Measurements from ENCODE around the gene OGDH.

Gene OGDH

DNA sequence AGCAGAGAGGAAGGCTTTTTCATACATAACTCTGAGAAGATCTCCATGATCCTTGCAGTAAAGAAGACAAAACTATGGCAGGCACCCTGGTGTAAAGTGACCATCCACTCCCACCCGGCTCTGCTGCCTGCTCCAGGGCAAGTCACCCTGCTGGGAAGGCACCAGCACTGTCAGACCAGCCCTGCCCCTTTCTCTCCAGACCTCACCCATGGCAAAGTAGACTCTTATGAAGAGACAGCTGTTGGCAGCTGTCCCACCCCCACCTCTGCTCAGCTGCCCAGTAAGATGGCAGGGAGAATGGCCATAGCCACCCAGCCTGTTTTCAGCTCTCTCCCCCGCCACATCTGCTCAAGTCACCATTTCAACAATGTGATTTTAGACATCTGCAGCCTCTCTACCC, 133.6 kb downstream of the OGDH start:
- no peak for DNase-seq

GRCh38 chr7:44743750-44744149, 137.3 kb downstream of the OGDH start:
- DNase-seq: no peak

DNA sequence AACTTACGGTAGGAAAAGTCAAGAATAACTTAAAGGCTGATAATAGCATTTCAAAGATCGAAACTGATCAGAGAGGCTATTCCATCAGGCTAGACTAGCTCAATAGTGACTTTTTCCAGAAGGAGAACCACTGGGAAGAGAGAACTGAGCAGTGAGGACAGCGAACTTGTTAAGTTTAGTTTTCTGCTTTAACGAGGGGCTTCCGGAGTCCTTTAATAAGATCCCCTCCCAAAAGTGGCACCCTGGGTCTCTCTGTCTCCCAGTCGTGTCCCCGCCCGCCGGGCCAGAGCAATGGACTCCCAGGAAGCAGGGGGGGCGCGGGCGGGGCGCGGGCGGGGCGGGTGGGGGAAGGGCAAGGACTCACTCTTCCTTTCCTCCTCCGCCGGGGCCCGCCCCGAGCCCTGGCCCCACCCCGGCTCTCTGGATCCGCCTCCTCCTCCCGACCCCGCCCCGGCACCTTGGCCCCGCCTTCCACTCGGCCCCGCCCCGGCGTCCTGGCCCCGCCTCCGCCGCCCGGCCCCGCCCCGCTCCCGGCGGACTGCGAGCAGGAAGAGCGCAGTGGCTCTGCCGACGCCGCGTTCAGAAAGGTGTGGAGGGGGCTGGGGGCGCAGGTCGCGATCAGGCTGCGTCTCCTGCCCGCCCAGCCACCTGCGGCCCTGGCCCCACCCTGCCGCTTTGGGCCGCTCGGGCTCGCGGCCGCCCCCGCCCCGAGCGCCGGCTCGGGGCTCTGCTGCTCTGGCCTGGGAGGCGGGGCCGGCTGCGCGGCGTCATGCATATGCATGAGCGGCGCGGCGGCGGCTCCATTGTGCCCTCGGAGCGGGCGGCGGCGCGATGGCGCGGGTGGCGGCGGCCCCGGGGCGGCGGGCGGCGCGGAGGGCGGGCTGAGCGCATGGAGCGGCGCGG, 141.9 kb downstream of the OGDH start, which contains the start of gene ZMIZ2:
TSS of gene ZMIZ2 (plus strand) at position 803 of the 903 bp plus-strand sequence. CDS start 7,403 bp downstream, outside the sequence.
- peak; percentile 93 for DNase-seq

GRCh38 chr7:44748948-44749731, 142.7 kb downstream of the OGDH start:
- DNase-seq: peak; percentile 12

- DNase-seq: no peak
Observed at GRCh38 chr7:44749992-44750391, 143.6 kb downstream of the OGDH start.

DNA sequence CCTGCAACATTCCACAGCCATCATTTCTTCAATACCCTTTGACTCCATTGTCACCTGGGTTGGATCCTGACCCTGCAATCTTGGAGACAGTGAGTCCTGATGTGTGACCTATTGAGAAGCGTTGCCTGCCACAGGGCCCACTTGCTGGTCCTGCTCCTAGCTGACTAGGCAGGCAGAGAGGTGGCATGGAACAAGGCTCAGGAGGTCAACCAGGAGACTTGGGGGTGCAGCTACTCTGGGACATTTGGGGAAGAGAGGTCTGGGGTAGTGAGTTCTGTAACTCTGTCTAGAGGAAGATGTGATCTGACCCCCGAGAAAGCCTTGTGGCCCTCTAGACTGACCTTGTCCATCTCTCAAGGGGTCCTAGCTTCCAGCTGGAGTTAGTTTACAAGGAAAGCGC, 144.0 kb downstream of the OGDH start:
- DNase-seq: no peak

GRCh38 chr7:44750921-44751571, 144.6 kb downstream of the OGDH start:
- peak; percentile 27 for DNase-seq

DNA sequence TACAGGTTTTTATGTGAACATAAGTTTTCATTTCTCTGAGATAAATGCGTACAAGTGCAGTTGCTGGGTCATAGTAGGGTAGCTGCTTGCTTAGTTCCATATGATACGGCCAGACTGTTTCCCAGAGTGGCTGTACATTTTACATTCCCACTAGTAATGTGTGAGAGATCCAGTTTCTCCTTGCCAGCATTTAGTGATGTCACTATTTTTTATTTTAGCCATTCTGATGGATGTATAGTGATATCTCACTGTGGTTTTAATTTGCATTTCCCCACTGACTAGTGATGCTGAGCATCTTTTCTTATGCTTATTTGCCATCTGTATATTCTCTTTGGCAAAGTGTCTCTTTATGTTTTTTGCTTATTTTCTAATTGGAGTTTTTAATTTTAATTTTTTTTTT, 146.4 kb downstream of the OGDH start:
- DNase-seq: no peak

DNA sequence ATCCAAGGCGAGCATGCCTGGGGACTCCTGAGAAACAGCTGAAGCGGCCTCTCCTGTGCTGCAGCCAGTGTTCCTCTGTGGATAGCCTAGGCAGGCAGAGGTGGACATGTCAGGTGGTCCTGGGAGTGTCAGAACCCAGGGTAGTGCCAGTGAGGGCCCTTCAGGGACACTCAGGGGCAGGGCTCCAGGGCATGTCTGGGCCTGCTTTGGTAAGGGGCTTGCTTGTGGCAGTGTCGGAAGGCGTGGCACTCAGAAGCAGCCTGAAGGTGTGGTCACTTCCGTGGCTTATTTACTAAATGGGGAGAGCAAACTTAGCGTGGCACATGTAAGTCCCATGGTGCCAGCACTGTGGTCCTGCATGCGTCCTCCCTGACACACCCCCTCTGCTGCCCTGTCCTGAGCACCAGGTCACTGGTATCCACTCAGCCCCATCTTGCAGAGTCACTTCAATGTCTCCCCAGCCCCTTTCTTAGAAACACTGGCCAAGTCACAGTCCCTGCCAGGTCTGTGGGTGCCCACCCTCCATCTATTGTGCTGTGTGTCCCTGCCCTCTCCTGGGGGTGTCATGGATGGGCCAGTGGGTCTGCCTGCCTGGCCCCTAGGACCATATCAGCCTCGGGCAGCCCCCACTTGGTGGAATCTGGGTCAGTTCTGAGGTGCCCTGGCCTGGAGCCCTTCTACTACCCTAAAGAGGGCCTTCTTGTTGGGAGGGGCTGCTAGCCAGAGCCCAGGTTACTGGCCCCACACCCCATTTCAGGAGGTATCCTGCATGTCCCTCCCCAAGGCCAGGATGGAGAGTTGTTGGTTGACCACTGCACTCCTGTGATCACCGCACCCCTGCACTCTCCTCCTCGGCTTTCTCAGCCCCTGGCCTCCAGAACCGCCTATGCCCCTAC, 148.6 kb downstream of the OGDH start:
- no peak for DNase-seq

DNA sequence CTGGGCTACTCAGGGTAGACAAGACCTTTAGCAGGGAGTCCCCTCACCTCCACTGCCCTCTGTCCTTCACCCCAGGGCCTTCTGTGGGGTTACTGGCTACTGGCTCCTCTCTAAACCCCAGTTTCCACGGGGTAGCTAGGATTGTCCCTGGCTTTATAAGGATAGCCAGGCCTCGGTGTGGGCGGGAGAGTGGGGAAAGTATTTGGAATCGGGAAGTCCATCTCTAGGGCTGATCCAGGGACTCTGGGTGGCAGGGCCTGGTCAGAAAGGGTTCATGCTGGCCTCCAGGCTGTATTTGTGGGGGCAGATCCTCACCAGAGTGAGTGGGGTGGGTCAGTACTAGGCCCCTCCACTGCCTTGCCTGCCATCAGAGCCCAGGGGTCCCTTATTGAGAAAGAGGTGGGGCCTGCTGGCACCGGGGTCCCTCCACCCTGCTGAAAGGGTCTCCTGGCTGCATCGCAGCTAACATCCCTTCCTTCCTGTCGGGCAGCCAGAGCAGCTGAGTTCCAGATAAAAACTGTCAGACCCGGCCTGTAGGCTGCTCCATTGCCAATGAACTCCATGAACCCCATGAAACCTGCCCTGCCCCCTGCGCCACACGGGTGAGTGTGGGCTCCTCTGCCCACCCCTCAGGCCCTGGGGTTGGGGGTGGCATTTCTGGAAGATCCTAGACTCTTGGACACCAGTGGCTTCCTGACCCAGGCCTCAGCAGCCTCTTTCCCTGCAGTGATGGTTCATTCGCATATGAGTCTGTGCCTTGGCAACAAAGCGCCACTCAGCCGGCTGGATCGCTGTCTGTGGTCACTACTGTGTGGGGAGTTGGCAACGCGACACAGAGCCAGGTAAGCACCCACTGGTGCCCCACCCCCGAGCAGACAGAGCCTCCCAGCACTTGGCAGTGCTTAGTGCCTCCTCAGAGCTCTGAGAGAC, 149.5 kb downstream of the OGDH start:
- DNase-seq: no peak

- DNase-seq: no peak
Observed at GRCh38 chr7:44756904-44757303, 150.5 kb downstream of the OGDH start.

GRCh38 chr7:44757311-44757710, 150.9 kb downstream of the OGDH start:
- DNase-seq: no peak

- DNase-seq: no peak
Observed at GRCh38 chr7:44757739-44758138, 151.3 kb downstream of the OGDH start.

Data from stimulated activated CD4-positive, alpha-beta T cell treated with anti-CD3 and anti-CD28 coated beads, Interleukin-1b, Interleukin-23, amount 100 ng/mL, for 48 hours (primary cell).